Type B pancreatic cell (in vitro differentiated cells): ENCODE data around the gene UGGT1. TPM values are rescaled to one million over a fixed set of nuclear protein-coding genes. Genes with fewer than 3 reads are reported as not detected.

Experiments used
- DNase-seq: peaks from one replicate; pipeline ENCODE4 v3.0.0; 2021; ENCODE audit warnings: mixed read lengths; ENCODE audit not compliant: unreplicated experiment; ENCODE audit errors: extremely low spot score
- H3K27ac Mint-ChIP-seq: 2 replicates; pipeline ENCODE4 v1.8.0; 2021; ENCODE audit warnings: mild to moderate bottlenecking, mixed read lengths
- H3K27me3 Mint-ChIP-seq: 2 replicates; pipeline ENCODE4 v1.8.0; 2021; ENCODE audit warnings: mixed read lengths
- H3K36me3 Mint-ChIP-seq: 2 replicates; pipeline ENCODE4 v1.8.0; 2021; ENCODE audit warnings: mixed read lengths
- H3K4me1 Mint-ChIP-seq: one replicate; pipeline ENCODE4 v1.8.0; 2021; ENCODE audit warnings: mixed read lengths; ENCODE audit not compliant: unreplicated experiment
- H3K4me3 Mint-ChIP-seq: 2 replicates; pipeline ENCODE4 v1.8.0; 2021; ENCODE audit warnings: mild to moderate bottlenecking, mixed read lengths
- H3K9me3 Mint-ChIP-seq: 2 replicates; pipeline ENCODE4 v1.8.0; 2021; ENCODE audit warnings: mixed read lengths
- total RNA-seq: library from RNA; stranded (reverse); gene quantifications from 2 replicates; pipeline ENCODE4 v1.2.1, GENCODE V29; 2021; ENCODE audit warnings: low replicate concordance
- TF ChIP-seq, protein P1 (sequence below): fragments of 200-600 bp; sonication (generic); conservative IDR thresholded peaks from 2 replicates; pipeline ENCODE4 v1.5.0; 2021; ENCODE audit warnings: antibody characterized with exemption, mild to moderate bottlenecking

The UGGT1 gene
- total RNA-seq, 1 donor from 2014 or later, result 51.1 TPM

DNA sequence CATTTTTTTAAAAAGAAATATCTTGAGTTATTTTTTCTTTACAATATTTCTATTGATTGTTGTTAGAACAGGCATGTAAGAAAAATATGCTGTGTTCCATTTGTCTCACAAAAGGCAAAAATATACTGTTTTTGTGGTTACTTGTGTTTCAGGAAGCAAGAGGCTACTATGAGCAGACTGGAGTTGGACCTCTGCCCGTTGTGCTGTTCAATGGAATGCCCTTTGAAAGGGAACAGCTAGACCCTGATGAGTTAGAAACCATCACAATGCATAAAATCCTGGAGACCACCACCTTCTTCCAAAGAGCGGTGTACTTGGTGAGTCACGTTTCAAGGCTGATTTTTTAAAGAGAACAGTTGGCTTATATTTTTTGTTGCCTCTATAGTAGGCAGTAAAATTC is 54.7 kb downstream of the UGGT1 start:
- Mint-ChIP-seq H3K4me1 (no peaks in the 10 kb centered on the region), H3K9me3 (no peaks in the 10 kb centered on the region), H3K27me3 (no peaks in the 10 kb centered on the region), H3K27ac (no peak overlapping the region), H3K36me3 (peaks cover 19% of the 10 kb centered on the region), H3K4me3 (no peak overlapping the region)
- no peak for DNase-seq
- TF ChIP-seq, protein P1, sequence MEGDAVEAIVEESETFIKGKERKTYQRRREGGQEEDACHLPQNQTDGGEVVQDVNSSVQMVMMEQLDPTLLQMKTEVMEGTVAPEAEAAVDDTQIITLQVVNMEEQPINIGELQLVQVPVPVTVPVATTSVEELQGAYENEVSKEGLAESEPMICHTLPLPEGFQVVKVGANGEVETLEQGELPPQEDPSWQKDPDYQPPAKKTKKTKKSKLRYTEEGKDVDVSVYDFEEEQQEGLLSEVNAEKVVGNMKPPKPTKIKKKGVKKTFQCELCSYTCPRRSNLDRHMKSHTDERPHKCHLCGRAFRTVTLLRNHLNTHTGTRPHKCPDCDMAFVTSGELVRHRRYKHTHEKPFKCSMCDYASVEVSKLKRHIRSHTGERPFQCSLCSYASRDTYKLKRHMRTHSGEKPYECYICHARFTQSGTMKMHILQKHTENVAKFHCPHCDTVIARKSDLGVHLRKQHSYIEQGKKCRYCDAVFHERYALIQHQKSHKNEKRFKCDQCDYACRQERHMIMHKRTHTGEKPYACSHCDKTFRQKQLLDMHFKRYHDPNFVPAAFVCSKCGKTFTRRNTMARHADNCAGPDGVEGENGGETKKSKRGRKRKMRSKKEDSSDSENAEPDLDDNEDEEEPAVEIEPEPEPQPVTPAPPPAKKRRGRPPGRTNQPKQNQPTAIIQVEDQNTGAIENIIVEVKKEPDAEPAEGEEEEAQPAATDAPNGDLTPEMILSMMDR, result no peak

- Mint-ChIP-seq H3K27ac (no peak overlapping the region), H3K36me3 (peaks cover 21% of the 10 kb centered on the region), H3K4me1 (no peaks in the 10 kb centered on the region), H3K4me3 (no peak overlapping the region), H3K9me3 (no peaks in the 10 kb centered on the region), H3K27me3 (no peaks in the 10 kb centered on the region)
- no peak for DNase-seq
- TF ChIP-seq, protein P1, result no peak
These were observed 62.8 kb downstream of the UGGT1 start for GRCh38 chr2:128153786-128154185.

GRCh38 chr2:128154225-128154624 is 63.2 kb downstream of the UGGT1 start:
- TF ChIP-seq, protein P1, result no peak
- H3K27ac Mint-ChIP-seq, result no peak overlapping the region
- H3K9me3 Mint-ChIP-seq, result no peaks in the 10 kb centered on the region
- no peak for DNase-seq
- no peaks in the 10 kb centered on the region for H3K27me3 Mint-ChIP-seq
- H3K36me3 Mint-ChIP-seq, result peaks cover 22% of the 10 kb centered on the region
- H3K4me3 Mint-ChIP-seq, result no peak overlapping the region
- no peaks in the 10 kb centered on the region for H3K4me1 Mint-ChIP-seq

DNA sequence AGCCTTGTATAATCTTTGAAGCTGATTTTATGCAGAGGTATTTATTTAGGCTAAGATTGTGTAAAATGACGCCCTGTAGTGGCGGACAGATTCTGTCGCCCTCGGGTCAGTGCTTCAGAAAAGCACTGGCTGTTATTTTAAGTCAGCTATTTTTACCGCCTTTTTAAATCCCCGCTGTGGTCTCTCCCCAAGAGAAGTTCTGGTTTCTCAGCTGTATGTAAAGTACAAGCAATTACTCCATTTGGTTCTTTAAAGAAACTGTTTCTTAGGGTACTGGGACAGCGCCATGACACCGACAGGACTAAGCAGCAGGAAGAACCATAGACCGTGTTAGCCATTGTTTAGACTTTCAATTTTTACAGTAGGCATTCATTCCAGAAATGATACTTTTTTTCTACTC is 65.0 kb downstream of the UGGT1 start:
- Mint-ChIP-seq H3K27me3 (no peaks in the 10 kb centered on the region), H3K9me3 (no peaks in the 10 kb centered on the region), H3K4me3 (no peak overlapping the region), H3K27ac (no peak overlapping the region), H3K4me1 (no peaks in the 10 kb centered on the region), H3K36me3 (peaks cover 22% of the 10 kb centered on the region)
- TF ChIP-seq, protein P1, result no peak
- no peak for DNase-seq

- Mint-ChIP-seq H3K4me3 (no peak overlapping the region), H3K9me3 (no peaks in the 10 kb centered on the region), H3K27me3 (no peaks in the 10 kb centered on the region), H3K36me3 (peaks cover 21% of the 10 kb centered on the region), H3K4me1 (no peaks in the 10 kb centered on the region), H3K27ac (no peak overlapping the region)
- TF ChIP-seq, protein P1, result no peak
- DNase-seq, result no peak
These were observed 65.8 kb downstream of the UGGT1 start for GRCh38 chr2:128156812-128157211.

DNA sequence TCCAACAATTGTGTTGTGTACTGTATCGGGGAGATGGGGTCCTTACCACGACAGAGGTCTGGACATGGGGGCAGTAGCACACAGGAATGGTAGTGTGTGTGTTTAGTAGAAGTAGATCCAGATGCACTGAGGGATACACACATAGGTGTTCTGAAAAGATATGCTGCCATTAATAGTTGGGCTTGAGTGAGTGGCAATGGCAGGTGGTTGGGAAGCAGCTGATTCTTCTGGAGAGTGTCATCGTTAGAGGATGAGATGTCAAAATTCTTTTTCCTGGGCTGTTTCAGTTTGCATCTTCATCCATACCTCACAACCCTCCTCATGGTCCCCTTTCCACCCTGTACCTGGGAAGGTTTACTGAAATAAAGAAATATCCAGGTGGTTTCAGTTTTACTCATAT is 66.6 kb downstream of the UGGT1 start:
- H3K36me3 Mint-ChIP-seq, result peaks cover 24% of the 10 kb centered on the region
- H3K27ac Mint-ChIP-seq, result no peak overlapping the region

More for the DNA sequence above, 66.6 kb downstream of the UGGT1 start:
- Mint-ChIP-seq H3K27me3 (no peaks in the 10 kb centered on the region), H3K4me1 (no peaks in the 10 kb centered on the region), H3K9me3 (no peaks in the 10 kb centered on the region), H3K4me3 (no peak overlapping the region)
- TF ChIP-seq, protein P1, result no peak
- no peak for DNase-seq
